NCI-H524 treated with DMSO at 0.1 percent for 48 hours (cell line): ENCODE data around the gene IGSF23.

Experiments used
- DNase-seq: peaks from one replicate; lab custom pipeline; 2025; lab: John Stamatoyannopoulos, UW

IGSF23 gene

DNA sequence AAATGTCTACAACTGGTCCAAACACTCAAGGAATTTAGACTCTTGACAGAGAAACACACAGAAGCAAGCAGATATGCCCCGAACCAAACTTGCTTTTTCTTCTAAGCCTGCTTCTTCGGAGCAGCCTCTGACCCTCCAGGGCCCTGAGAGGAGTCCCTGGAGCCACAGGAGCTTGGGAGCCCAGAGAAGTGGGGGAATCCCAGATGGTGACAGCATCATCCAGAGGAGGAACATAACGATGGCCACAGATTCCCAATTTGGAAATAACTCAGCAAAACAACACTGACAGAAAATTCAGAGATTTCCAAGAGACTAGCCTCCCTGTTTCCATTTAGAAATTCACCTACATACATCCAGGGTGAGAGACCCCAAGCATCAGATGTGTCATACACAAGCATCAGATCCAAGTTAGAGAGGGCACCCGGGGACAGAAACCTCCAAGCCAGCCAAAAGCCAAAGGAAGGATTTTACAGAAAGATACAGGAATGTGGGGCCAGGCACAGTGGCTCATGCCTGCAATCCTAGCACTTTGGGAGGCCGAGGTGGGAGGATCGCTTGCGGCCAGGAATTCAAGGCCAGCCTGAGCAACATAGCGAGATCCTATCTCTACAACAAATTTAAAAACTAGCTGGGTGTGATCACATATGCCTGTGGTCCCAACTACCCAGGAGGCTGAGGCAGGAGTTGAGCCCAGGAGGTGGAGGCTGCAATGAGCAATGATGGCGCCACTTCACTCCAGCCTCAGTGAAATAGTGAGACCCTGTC lies 28.3 kb downstream of the IGSF23 start:
- DNase-seq: no peak

DNA sequence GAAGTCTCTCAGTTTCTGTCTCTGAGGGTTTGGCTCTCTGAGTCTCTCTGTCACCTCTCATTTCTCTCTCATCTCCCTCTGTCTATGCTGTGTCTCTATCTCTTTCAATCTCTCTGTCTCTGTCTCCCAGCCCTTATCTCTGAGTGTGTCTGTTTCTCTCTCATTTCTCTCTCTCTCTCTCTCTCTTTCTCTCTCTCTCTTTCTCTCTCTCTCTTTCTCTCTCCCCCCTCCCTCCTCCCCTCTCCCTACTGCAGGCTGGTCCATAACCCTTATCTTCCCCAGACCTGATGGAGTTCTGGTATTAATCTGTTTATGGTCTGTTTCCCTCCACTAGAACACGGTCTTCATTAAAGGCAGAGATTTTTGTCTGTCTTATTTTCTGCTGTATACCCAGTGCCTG lies 29.0 kb downstream of the IGSF23 start:
- DNase-seq: no peak

DNA sequence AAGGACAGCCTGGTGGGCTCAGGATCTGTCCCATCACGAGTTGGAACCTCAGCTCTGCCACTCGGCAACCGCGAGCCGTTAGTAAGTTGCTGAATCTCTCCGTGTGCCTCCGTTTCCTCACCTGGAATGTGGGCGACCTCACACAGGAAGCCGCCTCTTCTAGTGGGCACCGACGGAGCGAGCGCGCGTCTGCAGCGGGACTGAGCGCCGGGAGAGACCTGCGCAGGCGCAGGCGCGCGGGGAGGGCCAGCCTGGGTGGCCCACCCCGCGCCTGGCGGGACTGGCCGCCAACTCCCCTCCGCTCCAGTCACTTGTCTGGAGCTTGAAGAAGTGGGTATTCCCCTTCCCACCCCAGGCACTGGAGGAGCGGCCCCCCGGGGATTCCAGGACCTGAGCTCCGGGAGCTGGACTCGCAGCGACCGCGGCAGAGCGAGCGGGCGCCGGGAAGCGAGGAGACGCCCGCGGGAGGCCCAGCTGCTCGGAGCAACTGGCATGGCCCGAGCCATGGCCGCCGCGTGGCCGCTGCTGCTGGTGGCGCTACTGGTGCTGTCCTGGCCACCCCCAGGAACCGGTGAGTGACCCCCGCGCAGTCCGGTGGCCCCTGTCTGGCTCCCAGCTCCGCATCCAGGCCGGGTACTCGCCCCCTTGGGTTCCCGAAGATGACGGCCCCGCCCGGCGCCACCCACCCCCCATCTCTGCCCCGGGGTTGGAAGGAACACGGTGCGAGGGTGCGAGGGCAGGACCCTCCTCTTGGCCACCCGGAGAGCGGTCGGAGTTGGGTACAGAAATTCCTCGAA lies 30.4 kb downstream of the IGSF23 start, which contains the start of gene PVR:
TSS of gene PVR (plus strand) at position 306 of the 797 bp plus-strand sequence. CDS start at position 493, 187 bp downstream.
- peak; percentile 22 for DNase-seq

DNA sequence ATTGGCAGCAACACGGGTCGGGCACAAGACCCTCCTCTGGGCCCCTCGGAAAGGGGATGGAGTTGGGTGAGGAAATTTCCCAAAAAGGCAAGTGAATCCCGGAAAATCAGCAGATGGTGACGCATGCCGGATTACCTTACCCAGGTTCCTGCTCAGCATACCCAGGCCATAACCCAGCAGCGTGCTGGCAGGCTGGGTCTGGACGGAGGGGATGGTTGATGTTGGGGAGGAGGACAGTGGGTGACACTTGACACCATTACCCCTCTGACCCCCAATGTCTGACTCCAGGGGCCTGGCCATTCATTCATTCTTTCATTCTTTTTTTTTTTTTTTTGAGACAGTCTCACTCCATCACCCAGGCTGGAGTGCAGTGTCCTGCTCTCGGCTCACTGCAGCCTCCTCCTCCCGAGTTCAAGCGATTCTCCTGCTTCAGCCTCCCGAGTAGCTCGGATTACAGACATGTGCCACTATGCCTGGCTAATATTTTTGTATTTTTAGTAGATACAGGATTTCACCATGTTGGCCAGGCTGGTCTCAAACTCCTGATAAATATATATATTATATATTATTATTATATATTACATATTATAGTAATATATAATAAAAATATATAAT lies 31.1 kb downstream of the IGSF23 start:
- DNase-seq: no peak

DNA sequence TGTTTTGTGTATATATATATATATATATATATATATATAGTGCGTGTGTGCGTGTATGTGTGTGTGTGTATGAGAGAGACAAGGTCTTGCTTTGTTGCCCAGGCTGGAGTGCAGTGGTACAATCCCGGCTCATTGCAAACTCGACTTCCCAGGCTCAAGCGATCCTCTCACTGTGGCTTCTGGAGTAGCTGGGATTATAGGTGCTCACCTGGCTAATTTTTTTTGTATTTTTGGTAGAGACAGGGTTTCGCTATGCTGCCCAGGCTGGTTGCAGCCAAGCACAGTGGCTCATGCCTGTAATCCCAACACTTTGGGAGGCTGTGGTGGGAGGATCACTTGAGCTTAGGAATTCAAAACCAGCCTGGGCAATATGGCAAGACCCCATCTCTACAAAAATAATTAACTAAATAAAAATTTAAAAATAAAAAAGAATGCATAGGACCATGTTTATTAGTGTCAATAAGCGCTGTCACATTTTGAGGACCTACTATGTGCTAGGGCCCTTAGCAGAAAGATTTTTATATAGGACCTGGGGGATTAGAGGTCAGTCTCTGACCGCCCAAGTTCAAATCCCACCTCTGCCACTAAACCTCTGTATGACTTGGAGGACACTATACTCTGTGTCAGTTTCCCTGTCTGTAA lies 32.2 kb downstream of the IGSF23 start:
- no peak for DNase-seq

DNA sequence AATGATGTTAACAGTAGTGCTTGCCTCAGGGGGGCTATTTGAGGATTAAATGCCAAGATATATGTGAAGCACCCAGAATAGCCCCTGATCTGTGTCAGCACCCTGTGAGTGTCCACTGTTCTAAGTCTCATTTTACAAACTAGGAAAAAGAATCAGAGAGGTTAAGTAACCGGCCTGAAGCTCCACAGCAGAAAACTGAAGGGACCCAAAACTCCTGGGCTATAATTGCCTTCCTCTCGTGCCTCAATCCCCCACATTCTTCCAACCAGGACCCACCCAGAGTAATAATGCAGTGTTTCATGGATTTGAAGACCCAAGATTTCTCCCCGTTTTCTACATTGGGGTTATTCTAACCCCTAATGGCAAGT lies 32.7 kb downstream of the IGSF23 start:
- no peak for DNase-seq

DNA sequence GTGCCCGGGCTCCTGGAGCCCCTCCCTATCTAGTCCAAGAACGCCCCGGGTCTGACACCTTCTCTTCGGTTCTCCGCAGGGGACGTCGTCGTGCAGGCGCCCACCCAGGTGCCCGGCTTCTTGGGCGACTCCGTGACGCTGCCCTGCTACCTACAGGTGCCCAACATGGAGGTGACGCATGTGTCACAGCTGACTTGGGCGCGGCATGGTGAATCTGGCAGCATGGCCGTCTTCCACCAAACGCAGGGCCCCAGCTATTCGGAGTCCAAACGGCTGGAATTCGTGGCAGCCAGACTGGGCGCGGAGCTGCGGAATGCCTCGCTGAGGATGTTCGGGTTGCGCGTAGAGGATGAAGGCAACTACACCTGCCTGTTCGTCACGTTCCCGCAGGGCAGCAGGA lies 33.8 kb downstream of the IGSF23 start:
- no peak for DNase-seq

DNA sequence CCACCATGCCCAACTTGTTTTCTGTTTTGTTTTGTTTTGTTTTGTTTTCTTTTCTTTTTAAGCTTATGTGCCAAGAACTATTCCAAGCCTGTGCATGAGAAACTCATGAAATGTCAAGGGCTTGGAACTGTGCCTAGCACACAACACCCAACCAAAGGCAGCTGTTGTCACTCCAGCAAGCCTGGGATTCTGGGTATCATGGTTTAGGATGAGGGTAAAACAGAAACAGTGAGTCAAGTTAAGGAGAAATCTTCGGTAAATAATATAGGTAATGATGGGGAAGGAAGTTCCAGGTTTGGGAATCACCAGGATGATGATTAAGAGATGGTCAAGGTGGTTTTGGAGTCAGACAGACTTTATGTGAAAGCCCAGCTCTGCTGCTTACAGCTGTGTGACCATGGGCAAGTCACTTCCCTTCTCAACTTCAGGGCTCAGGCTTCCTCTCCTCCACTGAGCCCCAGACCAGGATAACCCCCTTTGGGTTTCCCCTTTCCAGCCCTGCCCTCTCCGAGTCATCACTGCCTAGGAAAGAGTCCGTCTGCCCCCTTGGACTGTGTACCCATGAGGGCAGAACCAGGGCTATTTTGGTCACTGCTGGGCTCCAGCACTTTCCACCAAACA lies 35.4 kb downstream of the IGSF23 start:
- DNase-seq: no peak

DNA sequence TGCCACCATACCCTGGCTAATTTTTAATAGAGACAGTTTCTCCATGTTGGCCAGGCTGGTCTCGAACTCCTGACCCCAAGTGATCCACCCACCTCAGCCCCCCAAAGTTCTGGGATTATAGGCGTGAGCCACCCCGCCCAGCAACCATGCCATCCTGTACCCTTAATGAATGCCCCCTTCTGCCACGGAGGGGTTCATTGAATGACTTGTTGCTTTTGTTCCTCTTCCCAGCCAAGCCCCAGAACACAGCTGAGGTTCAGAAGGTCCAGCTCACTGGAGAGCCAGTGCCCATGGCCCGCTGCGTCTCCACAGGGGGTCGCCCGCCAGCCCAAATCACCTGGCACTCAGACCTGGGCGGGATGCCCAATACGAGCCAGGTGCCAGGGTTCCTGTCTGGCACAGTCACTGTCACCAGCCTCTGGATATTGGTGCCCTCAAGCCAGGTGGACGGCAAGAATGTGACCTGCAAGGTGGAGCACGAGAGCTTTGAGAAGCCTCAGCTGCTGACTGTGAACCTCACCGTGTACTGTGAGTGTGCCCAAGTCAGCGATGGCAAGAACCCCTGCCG lies 36.3 kb downstream of the IGSF23 start:
- no peak for DNase-seq

DNA sequence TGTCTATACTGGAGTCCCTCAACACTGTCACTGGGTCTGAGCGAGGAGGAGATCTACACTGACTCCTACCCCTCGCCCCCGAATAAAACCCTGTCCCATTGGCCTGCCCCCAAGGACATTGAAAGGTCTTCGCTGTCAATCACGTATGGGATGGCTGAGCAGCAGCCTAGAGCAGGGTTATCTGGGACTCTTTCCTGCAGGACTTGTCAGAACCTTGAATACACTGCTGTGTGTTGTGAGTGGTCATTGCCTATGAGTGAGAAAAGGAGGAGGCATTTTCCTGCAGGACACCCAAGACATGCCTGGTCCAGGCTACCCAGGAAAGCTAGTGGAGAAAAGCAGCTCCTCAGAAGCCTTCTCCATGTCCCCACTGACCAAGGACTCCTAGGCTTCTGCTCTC lies 40.0 kb downstream of the IGSF23 start:
- no peak for DNase-seq

DNA sequence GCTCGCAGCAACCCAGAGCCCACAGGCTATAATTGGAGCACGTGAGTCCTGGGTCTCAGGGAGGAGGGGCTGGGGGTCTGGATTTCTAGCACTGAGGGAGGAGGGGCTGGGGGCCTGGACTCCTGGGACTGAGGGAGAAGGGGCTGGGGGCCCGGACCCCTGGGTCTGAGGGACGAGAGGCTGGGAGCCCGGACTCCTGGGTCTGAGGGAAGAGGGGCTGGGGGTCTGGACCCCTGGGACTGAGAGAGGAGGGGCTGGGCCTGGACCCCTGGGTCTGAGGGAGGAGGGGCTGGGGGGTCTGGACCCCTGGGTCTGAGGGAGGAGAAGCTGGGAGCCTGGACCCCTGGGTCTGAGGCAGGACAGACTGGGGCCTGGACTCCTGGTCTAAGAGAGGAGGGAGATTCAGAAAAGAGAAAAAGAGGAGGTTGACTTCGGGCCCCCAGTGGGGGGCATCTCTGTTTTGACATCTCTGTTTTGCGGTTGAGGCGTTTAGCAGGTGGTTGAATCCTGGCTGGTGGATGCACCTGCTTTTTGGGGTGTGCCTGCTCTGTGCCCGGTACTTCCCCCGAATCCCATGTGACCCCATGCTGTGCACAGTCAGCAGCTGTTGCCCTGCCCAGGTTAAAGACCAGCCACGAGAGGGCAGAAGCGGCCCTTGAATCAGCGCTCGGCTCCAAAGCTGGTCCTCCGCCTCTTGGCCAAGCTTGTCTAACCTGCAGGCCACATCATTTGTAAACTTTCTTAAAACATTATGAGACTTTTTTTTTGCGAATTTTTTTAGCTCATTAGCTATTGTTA lies 40.8 kb downstream of the IGSF23 start:
- no peak for DNase-seq

DNA sequence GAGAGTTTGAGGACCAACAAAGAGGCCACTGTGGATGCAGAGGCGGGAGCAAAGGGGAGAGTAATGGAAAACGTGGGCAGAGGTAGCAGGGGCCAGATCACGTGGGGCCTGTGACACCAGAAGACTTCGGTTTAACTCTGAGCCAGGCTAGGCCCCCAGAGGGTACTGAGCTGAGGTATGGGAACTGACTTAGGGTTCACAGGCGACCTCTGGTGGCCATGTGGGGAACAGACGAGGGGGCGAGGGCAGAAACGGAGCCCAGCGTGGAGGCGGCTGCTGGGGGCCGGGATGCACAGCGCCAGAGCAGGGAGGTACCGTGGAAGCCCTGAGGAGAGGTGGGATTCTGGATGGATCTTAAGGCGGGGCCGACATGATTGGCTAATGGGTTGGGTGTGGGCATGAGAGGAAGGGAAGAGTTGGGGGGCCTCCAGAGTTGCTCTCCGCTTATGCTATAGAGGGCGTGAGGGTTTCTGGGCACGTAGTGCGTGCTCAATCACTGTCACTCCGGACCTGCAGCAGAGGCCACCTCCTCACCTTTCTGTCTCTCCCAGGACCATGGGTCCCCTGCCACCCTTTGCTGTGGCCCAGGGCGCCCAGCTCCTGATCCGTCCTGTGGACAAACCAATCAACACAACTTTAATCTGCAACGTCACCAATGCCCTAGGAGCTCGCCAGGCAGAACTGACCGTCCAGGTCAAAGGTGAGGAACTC lies 44.0 kb downstream of the IGSF23 start:
- DNase-seq: peak; percentile 11

DNA sequence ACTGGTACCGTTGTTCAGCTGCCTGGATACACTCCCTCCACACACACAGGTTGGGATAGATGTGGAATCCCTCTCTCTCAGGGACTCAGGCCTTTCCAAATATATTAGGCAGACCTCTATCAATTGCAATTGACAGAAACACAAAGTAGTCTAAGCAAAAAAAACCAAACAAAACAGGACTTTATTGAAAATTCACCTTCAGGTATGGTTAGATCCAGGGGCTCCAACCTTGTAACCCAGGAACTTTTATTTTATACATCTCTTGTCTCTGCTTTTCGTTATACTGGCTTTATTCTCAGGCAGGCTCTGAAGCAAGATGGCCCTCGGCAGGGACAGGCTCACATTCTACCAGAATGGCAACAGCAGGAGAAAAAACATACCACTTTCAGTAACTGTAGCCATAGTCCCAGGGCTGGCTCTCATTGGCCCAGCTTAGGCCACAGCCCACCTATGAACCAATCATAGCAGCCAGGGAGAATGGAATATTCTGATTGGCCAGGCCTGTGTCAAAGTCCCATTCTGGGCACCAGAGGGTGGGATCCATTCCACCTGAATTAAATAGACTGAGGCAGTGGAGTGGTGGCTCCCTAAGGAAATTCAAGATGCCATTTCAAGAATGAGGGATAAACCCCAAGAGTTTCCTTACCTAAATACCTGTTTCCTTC lies 44.8 kb downstream of the IGSF23 start:
- DNase-seq: no peak

DNA sequence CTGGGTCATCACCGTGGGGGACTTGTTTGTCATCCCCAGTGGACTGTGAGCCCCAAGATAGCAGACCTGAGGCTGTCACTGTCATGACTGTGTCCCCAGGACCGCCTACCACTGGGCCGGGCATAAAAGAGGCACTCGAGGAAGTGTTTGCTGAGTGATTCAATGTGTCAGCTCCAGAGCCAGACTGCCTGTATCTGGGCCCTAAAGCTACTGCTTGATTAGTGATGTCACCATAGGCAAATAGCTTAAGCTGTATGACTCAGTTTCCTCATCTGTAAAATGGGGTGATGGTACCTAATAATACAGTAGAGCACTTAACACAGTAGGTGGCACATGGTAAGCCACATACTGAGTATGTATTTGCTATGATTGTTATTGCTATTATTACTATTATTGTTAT lies 46.7 kb downstream of the IGSF23 start:
- no peak for DNase-seq

DNA sequence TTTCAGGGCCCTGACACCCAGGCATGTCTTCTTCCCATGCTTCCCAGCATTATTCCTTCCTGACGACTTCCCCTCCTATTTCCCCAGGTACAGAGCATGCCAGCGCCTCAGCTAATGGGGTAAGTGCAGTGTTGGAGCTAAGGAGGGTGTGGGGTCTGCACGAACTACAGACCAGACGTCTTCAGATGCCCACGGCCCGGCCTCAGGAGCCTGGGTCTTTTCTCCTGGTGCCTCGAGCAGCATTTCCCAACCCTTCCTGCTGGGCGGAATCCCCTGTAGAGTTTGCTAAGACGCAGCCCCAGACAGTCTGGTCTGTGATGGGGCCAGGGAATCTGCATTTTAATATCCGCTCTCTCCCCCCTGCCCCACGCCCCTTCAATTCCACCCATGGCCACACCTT lies 47.8 kb downstream of the IGSF23 start:
- DNase-seq: no peak

DNA sequence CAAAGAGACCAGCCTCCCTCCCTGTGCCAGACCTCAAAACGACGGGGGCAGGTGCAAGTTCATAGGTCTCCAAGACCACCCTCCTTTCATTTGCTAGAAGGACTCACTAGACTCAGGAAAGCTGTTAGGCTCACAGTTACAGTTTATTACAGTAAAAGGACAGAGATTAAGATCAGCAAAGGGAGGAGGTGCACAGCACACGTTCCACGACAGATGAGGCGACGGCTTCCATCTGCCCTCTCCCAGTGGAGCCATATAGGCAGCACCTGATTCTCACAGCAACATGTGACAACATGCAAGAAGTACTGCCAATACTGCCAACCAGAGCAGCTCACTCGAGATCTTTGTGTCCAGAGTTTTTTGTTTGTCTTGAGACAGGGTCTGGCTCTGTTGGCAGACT lies 48.5 kb downstream of the IGSF23 start:
- DNase-seq: no peak

DNA sequence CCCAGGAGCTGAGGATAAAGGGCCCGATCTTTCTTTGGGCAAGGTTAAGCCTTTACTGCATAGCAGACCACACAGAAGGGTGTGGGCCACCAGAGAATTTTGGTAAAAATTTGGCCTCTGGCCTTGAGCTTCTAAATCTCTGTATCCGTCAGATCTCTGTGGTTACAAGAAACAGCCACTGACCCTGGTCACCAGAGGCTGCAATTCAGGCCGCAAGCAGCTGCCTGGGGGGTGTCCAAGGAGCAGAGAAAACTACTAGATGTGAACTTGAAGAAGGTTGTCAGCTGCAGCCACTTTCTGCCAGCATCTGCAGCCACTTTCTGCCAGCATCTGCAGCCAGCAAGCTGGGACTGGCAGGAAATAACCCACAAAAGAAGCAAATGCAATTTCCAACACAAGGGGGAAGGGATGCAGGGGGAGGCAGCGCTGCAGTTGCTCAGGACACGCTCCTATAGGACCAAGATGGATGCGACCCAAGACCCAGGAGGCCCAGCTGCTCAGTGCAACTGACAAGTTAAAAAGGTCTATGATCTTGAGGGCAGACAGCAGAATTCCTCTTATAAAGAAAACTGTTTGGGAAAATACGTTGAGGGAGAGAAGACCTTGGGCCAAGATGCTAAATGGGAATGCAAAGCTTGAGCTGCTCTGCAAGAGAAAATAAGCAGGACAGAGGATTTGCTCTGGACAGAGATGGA lies 49.5 kb downstream of the IGSF23 start:
- no peak for DNase-seq

DNA sequence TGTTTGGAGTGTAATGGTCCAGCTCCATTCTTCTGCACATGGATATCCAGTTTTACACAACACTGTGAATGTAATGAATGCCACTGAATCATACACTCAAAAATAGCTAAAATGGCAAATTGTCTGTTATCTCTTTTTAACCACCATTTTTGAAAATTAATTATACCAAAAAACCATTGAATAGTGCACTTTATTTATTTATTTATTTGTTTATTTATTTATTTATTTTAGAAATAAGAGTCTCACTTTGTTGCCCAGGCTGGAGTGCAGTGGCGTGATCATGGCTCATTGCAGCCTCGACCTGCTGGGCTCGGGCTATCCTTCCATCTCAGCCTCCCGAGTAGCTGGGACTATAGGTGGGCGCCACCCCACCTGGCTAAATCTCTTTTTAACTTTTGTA lies 50.6 kb downstream of the IGSF23 start:
- DNase-seq: no peak

DNA sequence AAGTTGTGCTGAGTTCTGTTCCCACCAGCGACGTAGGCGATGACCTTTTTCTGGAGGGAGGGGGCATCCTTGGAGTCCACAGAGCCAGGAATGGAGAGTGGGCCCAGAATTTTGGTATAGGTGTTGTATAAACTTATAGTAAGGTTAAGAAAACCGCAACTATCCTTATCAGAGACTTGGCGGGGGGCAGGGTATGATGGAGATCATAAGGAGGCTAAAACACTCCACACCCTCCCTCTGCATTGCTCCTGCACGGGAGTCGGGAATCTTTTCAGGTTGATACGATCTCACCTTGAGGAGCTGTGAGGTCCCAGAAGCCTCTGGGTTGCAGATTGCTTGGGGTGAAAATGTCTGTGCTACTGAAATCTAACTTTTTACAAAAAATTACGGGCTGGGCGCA lies 51.6 kb downstream of the IGSF23 start:
- no peak for DNase-seq
